Hepatocyte (in vitro differentiated cells): Measurements from ENCODE around the gene NTRK3. TPM values are rescaled to one million over a fixed set of nuclear protein-coding genes. Genes with fewer than 3 reads are reported as not detected.

Experiments
- DNase-seq: peaks from one replicate; pipeline ENCODE4 v3.0.0-alpha.2; 2016; ENCODE audit warnings: low spot score
- H2AFZ ChIP-seq: fragments of 200-600 bp; sonication (generic); 2 replicates; pipeline ENCODE4 v1.6.0; 2016; ENCODE audit warnings: antibody characterized with exemption, mild to moderate bottlenecking
- H3K27ac ChIP-seq: fragments of 200-600 bp; sonication (generic); 2 replicates; pipeline ENCODE4 v1.5.1; 2016; ENCODE audit warnings: mild to moderate bottlenecking
- H3K27me3 ChIP-seq: fragments of 200-600 bp; sonication (generic); 2 replicates; pipeline ENCODE4 v1.6.1; 2016
- H3K36me3 ChIP-seq: fragments of 200-600 bp; sonication (generic); replicated peaks from 2 replicates; pipeline ENCODE4 v1.5.1; 2016; ENCODE audit warnings: low read depth; ENCODE audit not compliant: insufficient read depth
- H3K4me1 ChIP-seq: fragments of 200-600 bp; sonication (generic); 2 replicates; pipeline ENCODE4 v1.5.1; 2016; ENCODE audit warnings: mild to moderate bottlenecking, moderate library complexity; ENCODE audit not compliant: insufficient read depth
- H3K4me2 ChIP-seq: fragments of 200-600 bp; sonication (generic); 2 replicates; pipeline ENCODE4 v1.6.0; 2016
- H3K4me3 ChIP-seq: fragments of 200-600 bp; sonication (generic); 2 replicates; pipeline ENCODE4 v1.5.1; 2016; ENCODE audit warnings: mild to moderate bottlenecking
- H3K79me2 ChIP-seq: fragments of 200-600 bp; sonication (generic); 2 replicates; pipeline ENCODE4 v1.6.0; 2017; ENCODE audit warnings: mild to moderate bottlenecking
- H3K9me2 ChIP-seq: fragments of 200-600 bp; sonication (generic); replicated peaks from 2 replicates; pipeline ENCODE4 v1.6.0; 2017; ENCODE audit warnings: mild to moderate bottlenecking; ENCODE audit not compliant: insufficient read depth
- H3K9me3 ChIP-seq: fragments of 200-600 bp; sonication (generic); 2 replicates; pipeline ENCODE4 v1.5.1; 2016; ENCODE audit warnings: low read depth, mild to moderate bottlenecking
- H4K20me1 ChIP-seq: fragments of 200-600 bp; sonication (generic); 2 replicates; pipeline ENCODE4 v1.6.0; 2016; ENCODE audit warnings: mild to moderate bottlenecking; ENCODE audit not compliant: insufficient read depth, poor library complexity, severe bottlenecking
- EZH2 ChIP-seq: fragments of 200-600 bp; sonication (generic); IDR thresholded peaks from 2 replicates; pipeline ENCODE4 v1.6.1; 2016; ENCODE audit warnings: antibody characterized with exemption, mild to moderate bottlenecking, borderline replicate concordance
- EZH2phosphoT487 ChIP-seq: fragments of 200-600 bp; sonication (generic); IDR thresholded peaks from one replicate; pipeline ENCODE4 v1.6.1; 2018; ENCODE audit warnings: antibody characterized with exemption, mild to moderate bottlenecking, low read depth, moderate library complexity; ENCODE audit not compliant: unreplicated experiment, severe bottlenecking
- WGBS: methylation state at CpG from one replicate; pipeline ENCODE4 v1.1.6; 2016; ENCODE audit warnings: low lambda C conversion rate; ENCODE audit errors: missing lambda C conversion rate; 5-methylcytosine and 5-hydroxymethylcytosine counted together
- polyA plus RNA-seq: library from polyadenylated mRNA; unstranded; fragments of >200 nt; fragmentation: Nextera tagmentation; extraction: Ambion mirVana; gene quantifications from 2 replicates; pipeline ENCODE4 v1.2.1, GENCODE V29; 2016
- total RNA-seq: library from RNA; depleted of rRNA; stranded (reverse); fragments of >200 nt; gene quantifications from 2 replicates; pipeline ENCODE4 v1.2.3, GENCODE V29; 2014
- TF ChIP-seq, protein P1 (sequence below): fragments of 200-600 bp; sonication (generic); IDR thresholded peaks from 2 replicates; pipeline ENCODE4 v1.5.1; 2016; ENCODE audit warnings: antibody characterized with exemption, mild to moderate bottlenecking; ENCODE audit not compliant: poor library complexity

The NTRK3 gene
- total and polyA plus RNA-seq, 2 experiments from 2014 or later = 4.9 to 5.6 TPM

- DNase-seq = peak; percentile 79
- H3K9me2 ChIP-seq = no peaks in the 10 kb centered on the region
- H4K20me1 ChIP-seq = no peaks in the 10 kb centered on the region
- no peak overlapping the region for H2AFZ ChIP-seq
- no peaks in the 10 kb centered on the region for H3K4me1 ChIP-seq
- WGBS = 27% methylated on average over 9 of the region's 9 CpGs
- no peaks in the 10 kb centered on the region for H3K79me2 ChIP-seq
- no peak overlapping the region for H3K4me3 ChIP-seq
- H3K4me2 ChIP-seq = no peak overlapping the region
- no peaks in the 10 kb centered on the region for H3K36me3 ChIP-seq
- TF ChIP-seq, protein P1, sequence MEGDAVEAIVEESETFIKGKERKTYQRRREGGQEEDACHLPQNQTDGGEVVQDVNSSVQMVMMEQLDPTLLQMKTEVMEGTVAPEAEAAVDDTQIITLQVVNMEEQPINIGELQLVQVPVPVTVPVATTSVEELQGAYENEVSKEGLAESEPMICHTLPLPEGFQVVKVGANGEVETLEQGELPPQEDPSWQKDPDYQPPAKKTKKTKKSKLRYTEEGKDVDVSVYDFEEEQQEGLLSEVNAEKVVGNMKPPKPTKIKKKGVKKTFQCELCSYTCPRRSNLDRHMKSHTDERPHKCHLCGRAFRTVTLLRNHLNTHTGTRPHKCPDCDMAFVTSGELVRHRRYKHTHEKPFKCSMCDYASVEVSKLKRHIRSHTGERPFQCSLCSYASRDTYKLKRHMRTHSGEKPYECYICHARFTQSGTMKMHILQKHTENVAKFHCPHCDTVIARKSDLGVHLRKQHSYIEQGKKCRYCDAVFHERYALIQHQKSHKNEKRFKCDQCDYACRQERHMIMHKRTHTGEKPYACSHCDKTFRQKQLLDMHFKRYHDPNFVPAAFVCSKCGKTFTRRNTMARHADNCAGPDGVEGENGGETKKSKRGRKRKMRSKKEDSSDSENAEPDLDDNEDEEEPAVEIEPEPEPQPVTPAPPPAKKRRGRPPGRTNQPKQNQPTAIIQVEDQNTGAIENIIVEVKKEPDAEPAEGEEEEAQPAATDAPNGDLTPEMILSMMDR = no peak
- TF ChIP-seq EZH2phosphoT487 (no peak), EZH2 (no peak)
- H3K9me3 ChIP-seq = no peaks in the 10 kb centered on the region
- no peak overlapping the region for H3K27ac ChIP-seq
- H3K27me3 ChIP-seq = no peaks in the 10 kb centered on the region
Observed at GRCh38 chr15:88166082-88166993, 90.2 kb downstream of the NTRK3 start.

DNA sequence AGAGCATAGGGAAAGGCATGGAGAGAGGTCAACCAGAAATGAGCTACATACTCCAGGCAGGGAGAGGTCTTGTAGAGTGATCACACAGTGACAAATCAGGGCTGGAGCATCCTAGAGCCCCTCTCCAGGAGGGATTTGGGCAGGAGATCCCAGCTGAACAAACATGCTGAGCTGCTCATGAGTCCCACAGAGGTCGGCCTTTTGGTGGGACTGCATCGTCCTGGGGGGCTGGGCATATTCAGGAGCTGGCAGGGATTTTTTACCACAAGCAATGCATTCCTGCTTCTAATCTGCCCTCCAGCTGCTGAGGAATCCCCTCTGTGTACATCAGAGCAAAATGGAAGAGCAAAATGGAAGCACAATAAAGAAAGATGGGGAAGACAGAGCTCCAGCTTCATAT, 94.9 kb downstream of the NTRK3 start:
- no peaks in the 10 kb centered on the region for H3K9me2 ChIP-seq
- no peaks in the 10 kb centered on the region for H3K27me3 ChIP-seq
- no peak overlapping the region for H3K27ac ChIP-seq
- 66% methylated on average over 2 of the region's 2 CpGs for WGBS
- H3K4me1 ChIP-seq = no peaks in the 10 kb centered on the region
- no peaks in the 10 kb centered on the region for H3K36me3 ChIP-seq
- DNase-seq = no peak
- TF ChIP-seq EZH2 = no peak
- TF ChIP-seq EZH2phosphoT487 = no peak
- TF ChIP-seq, protein P1 = no peak
- no peak overlapping the region for H3K4me3 ChIP-seq
- H3K4me2 ChIP-seq = no peak overlapping the region
- H2AFZ ChIP-seq = no peak overlapping the region
- H3K79me2 ChIP-seq = no peaks in the 10 kb centered on the region
- H4K20me1 ChIP-seq = no peaks in the 10 kb centered on the region
- H3K9me3 ChIP-seq = no peaks in the 10 kb centered on the region

DNA sequence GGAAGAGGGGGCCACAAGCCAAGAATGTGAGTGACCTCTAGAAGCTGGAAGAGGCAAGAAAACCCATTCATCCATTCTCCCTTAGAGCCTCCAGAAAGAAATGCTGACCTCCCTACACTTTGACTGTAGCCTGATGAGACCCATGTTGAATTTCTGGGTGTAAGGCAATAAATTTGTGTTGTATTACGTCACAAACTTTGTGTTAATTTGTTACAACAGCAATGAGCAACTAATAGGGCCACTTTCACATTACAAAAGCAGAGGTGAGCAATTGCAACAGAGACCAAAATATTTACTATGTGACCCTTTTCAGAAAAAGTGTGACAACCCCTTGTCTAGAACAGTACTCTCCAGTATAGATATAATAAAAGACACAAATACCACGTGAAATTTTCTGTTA, 101.2 kb downstream of the NTRK3 start:
- 71% methylated on average over 2 of the region's 2 CpGs for WGBS
- no peak for TF ChIP-seq EZH2phosphoT487
- TF ChIP-seq, protein P1 = no peak
- TF ChIP-seq EZH2 = no peak
- no peaks in the 10 kb centered on the region for H3K4me1 ChIP-seq

More for the DNA sequence above, 101.2 kb downstream of the NTRK3 start:
- Histone ChIP-seq H4K20me1 (no peaks in the 10 kb centered on the region), H3K9me2 (no peaks in the 10 kb centered on the region), H3K27me3 (no peaks in the 10 kb centered on the region), H3K4me3 (no peak overlapping the region), H3K36me3 (no peaks in the 10 kb centered on the region), H2AFZ (no peak overlapping the region), H3K79me2 (no peaks in the 10 kb centered on the region), H3K4me2 (no peak overlapping the region), H3K27ac (no peak overlapping the region), H3K9me3 (no peaks in the 10 kb centered on the region)
- no peak for DNase-seq
